ENCODE data around the gene TNFAIP1.

The TNFAIP1 gene

GRCh38 chr17:28326114-28326513 is 9.4 kb upstream of the TNFAIP1 start:
- no peaks in the 10 kb centered on the region for H3K4me1 ChIP-seq (ENCODE audit: control insufficient read depth, insufficient read depth, low read length)
- H3K9me3 ChIP-seq (ENCODE audit: control insufficient read depth, insufficient read depth, low read length) = no peaks in the 10 kb centered on the region
- no peak for DNase-seq (ENCODE audit: low read depth, low spot score)
- H3K36me3 ChIP-seq (ENCODE audit: control insufficient read depth, insufficient read depth, low read length) = peaks cover 19% of the 10 kb centered on the region; the same call in 1 of the 2 replicates
- H3K27me3 ChIP-seq (ENCODE audit: control insufficient read depth, insufficient read depth, low read length) = no peaks in the 10 kb centered on the region
- WGBS (ENCODE audit: insufficient coverage, insufficient read length) = no CpG with 5 or more reads among the region's 7 CpGs
- H3K4me3 ChIP-seq (ENCODE audit: low read length) = no peak overlapping the region
- H3K27ac ChIP-seq (ENCODE audit: low read length) = no peak overlapping the region

- H3K9me3 ChIP-seq (ENCODE audit: control insufficient read depth, insufficient read depth, low read length) = no peaks in the 10 kb centered on the region
- no peak for DNase-seq (ENCODE audit: low read depth, low spot score)
- H3K4me1 ChIP-seq (ENCODE audit: control insufficient read depth, insufficient read depth, low read length) = no peaks in the 10 kb centered on the region
- H3K4me3 ChIP-seq (ENCODE audit: low read length) = no peak overlapping the region
- peaks cover 19% of the 10 kb centered on the region; the same call in 1 of the 2 replicates for H3K36me3 ChIP-seq (ENCODE audit: control insufficient read depth, insufficient read depth, low read length)
- no peak overlapping the region for H3K27ac ChIP-seq (ENCODE audit: low read length)
- no peaks in the 10 kb centered on the region for H3K27me3 ChIP-seq (ENCODE audit: control insufficient read depth, insufficient read depth, low read length)
- WGBS (ENCODE audit: insufficient coverage, insufficient read length) = no CpG with 5 or more reads among the region's 9 CpGs
These were observed 8.4 kb upstream of the TNFAIP1 start for GRCh38 chr17:28327031-28327607.

- H3K27ac ChIP-seq (ENCODE audit: low read length) = no peak overlapping the region
- no peaks in the 10 kb centered on the region for H3K9me3 ChIP-seq (ENCODE audit: control insufficient read depth, insufficient read depth, low read length)
- peaks cover 19% of the 10 kb centered on the region; the same call in 1 of the 2 replicates for H3K36me3 ChIP-seq (ENCODE audit: control insufficient read depth, insufficient read depth, low read length)
- H3K4me1 ChIP-seq (ENCODE audit: control insufficient read depth, insufficient read depth, low read length) = no peaks in the 10 kb centered on the region
- no CpG with 5 or more reads among the region's 3 CpGs for WGBS (ENCODE audit: insufficient coverage, insufficient read length)
- DNase-seq (ENCODE audit: low read depth, low spot score) = no peak
- H3K27me3 ChIP-seq (ENCODE audit: control insufficient read depth, insufficient read depth, low read length) = no peaks in the 10 kb centered on the region
- H3K4me3 ChIP-seq (ENCODE audit: low read length) = no peak overlapping the region
These were observed 7.9 kb upstream of the TNFAIP1 start for GRCh38 chr17:28327709-28328108.

- peaks cover 19% of the 10 kb centered on the region; the same call in 1 of the 2 replicates for H3K36me3 ChIP-seq (ENCODE audit: control insufficient read depth, insufficient read depth, low read length)
- WGBS (ENCODE audit: insufficient coverage, insufficient read length) = no CpG with 5 or more reads among the region's 4 CpGs
- no peak for DNase-seq (ENCODE audit: low read depth, low spot score)
- H3K27me3 ChIP-seq (ENCODE audit: control insufficient read depth, insufficient read depth, low read length) = no peaks in the 10 kb centered on the region
- H3K9me3 ChIP-seq (ENCODE audit: control insufficient read depth, insufficient read depth, low read length) = no peaks in the 10 kb centered on the region
- H3K4me3 ChIP-seq (ENCODE audit: low read length) = no peak overlapping the region
- no peaks in the 10 kb centered on the region for H3K4me1 ChIP-seq (ENCODE audit: control insufficient read depth, insufficient read depth, low read length)
- H3K27ac ChIP-seq (ENCODE audit: low read length) = no peak overlapping the region
These were observed 7.2 kb upstream of the TNFAIP1 start for GRCh38 chr17:28328325-28328724.

- no peaks in the 10 kb centered on the region for H3K9me3 ChIP-seq (ENCODE audit: control insufficient read depth, insufficient read depth, low read length)
- no peaks in the 10 kb centered on the region for H3K27me3 ChIP-seq (ENCODE audit: control insufficient read depth, insufficient read depth, low read length)
- no peak overlapping the region for H3K27ac ChIP-seq (ENCODE audit: low read length)
- peaks cover 19% of the 10 kb centered on the region; the same call in 1 of the 2 replicates for H3K36me3 ChIP-seq (ENCODE audit: control insufficient read depth, insufficient read depth, low read length)
- DNase-seq (ENCODE audit: low read depth, low spot score) = no peak
- H3K4me3 ChIP-seq (ENCODE audit: low read length) = no peak overlapping the region
- H3K4me1 ChIP-seq (ENCODE audit: control insufficient read depth, insufficient read depth, low read length) = no peaks in the 10 kb centered on the region
- WGBS (ENCODE audit: insufficient coverage, insufficient read length) = no CpG with 5 or more reads among the region's 5 CpGs
These were observed 4.9 kb upstream of the TNFAIP1 start for GRCh38 chr17:28330671-28331070.

- no peaks in the 10 kb centered on the region for H3K9me3 ChIP-seq (ENCODE audit: control insufficient read depth, insufficient read depth, low read length)
- no peak overlapping the region for H3K4me3 ChIP-seq (ENCODE audit: low read length)
- DNase-seq (ENCODE audit: low read depth, low spot score) = no peak
- no peak overlapping the region for H3K27ac ChIP-seq (ENCODE audit: low read length)
- H3K36me3 ChIP-seq (ENCODE audit: control insufficient read depth, insufficient read depth, low read length) = peaks cover 10% of the 10 kb centered on the region; the same call in 1 of the 2 replicates
- no CpG with 5 or more reads among the region's 6 CpGs for WGBS (ENCODE audit: insufficient coverage, insufficient read length)
- H3K4me1 ChIP-seq (ENCODE audit: control insufficient read depth, insufficient read depth, low read length) = no peaks in the 10 kb centered on the region
- no peaks in the 10 kb centered on the region for H3K27me3 ChIP-seq (ENCODE audit: control insufficient read depth, insufficient read depth, low read length)
These were observed 3.6 kb upstream of the TNFAIP1 start for GRCh38 chr17:28331891-28332420.

- H3K36me3 ChIP-seq (ENCODE audit: control insufficient read depth, insufficient read depth, low read length) = peaks cover 2% of the 10 kb centered on the region; the same call in 1 of the 2 replicates
- no CpG with 5 or more reads among the region's 1 CpG for WGBS (ENCODE audit: insufficient coverage, insufficient read length)
These were observed 2.3 kb upstream of the TNFAIP1 start for GRCh38 chr17:28333083-28333746.

GRCh38 chr17:28334171-28334570 is 1.4 kb upstream of the TNFAIP1 start:
- Histone ChIP-seq H3K4me1 (ENCODE audit: control insufficient read depth, insufficient read depth, low read length) (no peaks in the 10 kb centered on the region), H3K36me3 (ENCODE audit: control insufficient read depth, insufficient read depth, low read length) (no peaks in the 10 kb centered on the region), H3K27me3 (ENCODE audit: control insufficient read depth, insufficient read depth, low read length) (no peaks in the 10 kb centered on the region), H3K4me3 (ENCODE audit: low read length) (no peak overlapping the region), H3K9me3 (ENCODE audit: control insufficient read depth, insufficient read depth, low read length) (no peaks in the 10 kb centered on the region), H3K27ac (ENCODE audit: low read length) (no peak overlapping the region)
- WGBS (ENCODE audit: insufficient coverage, insufficient read length) = no CpG with 5 or more reads among the region's 6 CpGs
- no peak for DNase-seq (ENCODE audit: low read depth, low spot score)

More at GRCh38 chr17:28333083-28333746, 2.3 kb upstream of the TNFAIP1 start:
- Histone ChIP-seq H3K4me1 (ENCODE audit: control insufficient read depth, insufficient read depth, low read length) (no peaks in the 10 kb centered on the region), H3K9me3 (ENCODE audit: control insufficient read depth, insufficient read depth, low read length) (no peaks in the 10 kb centered on the region), H3K27me3 (ENCODE audit: control insufficient read depth, insufficient read depth, low read length) (no peaks in the 10 kb centered on the region), H3K4me3 (ENCODE audit: low read length) (no peak overlapping the region), H3K27ac (ENCODE audit: low read length) (no peak overlapping the region)
- no peak for DNase-seq (ENCODE audit: low read depth, low spot score)

GRCh38 chr17:28334666-28335200 is 828 bp upstream of the TNFAIP1 start:
- H3K27me3 ChIP-seq (ENCODE audit: control insufficient read depth, insufficient read depth, low read length) = no peaks in the 10 kb centered on the region
- DNase-seq (ENCODE audit: low read depth, low spot score) = no peak
- no peaks in the 10 kb centered on the region for H3K9me3 ChIP-seq (ENCODE audit: control insufficient read depth, insufficient read depth, low read length)
- no peaks in the 10 kb centered on the region for H3K4me1 ChIP-seq (ENCODE audit: control insufficient read depth, insufficient read depth, low read length)
- peak overlapping the region; percentile 63 for H3K4me3 ChIP-seq (ENCODE audit: low read length)
- 0 out of 2 replicates have a peak, but pooled peaks cover 3% of the 10 kb centered on the region for H3K36me3 ChIP-seq (ENCODE audit: control insufficient read depth, insufficient read depth, low read length)
- no peak overlapping the region for H3K27ac ChIP-seq (ENCODE audit: low read length)
- WGBS (ENCODE audit: insufficient coverage, insufficient read length) = no CpG with 5 or more reads among the region's 18 CpGs

GRCh38 chr17:28335959-28336871 is 654 bp downstream of the TNFAIP1 start:
- H3K9me3 ChIP-seq (ENCODE audit: control insufficient read depth, insufficient read depth, low read length) = no peaks in the 10 kb centered on the region
- H3K27ac ChIP-seq (ENCODE audit: low read length) = no peak overlapping the region
- no peaks in the 10 kb centered on the region for H3K4me1 ChIP-seq (ENCODE audit: control insufficient read depth, insufficient read depth, low read length)
- H3K4me3 ChIP-seq (ENCODE audit: low read length) = peak overlapping the region; percentile 66
- WGBS (ENCODE audit: insufficient coverage, insufficient read length) = no CpG with 5 or more reads among the region's 29 CpGs
- H3K27me3 ChIP-seq (ENCODE audit: control insufficient read depth, insufficient read depth, low read length) = no peaks in the 10 kb centered on the region
- DNase-seq (ENCODE audit: low read depth, low spot score) = peak; percentile 52
- peaks cover 4% of the 10 kb centered on the region for H3K36me3 ChIP-seq (ENCODE audit: control insufficient read depth, insufficient read depth, low read length)

Measured in iPS DF 6.9 (cell line).